HUES6 (cell line): ENCODE results near the gene CACNA1I.

Source experiments
- H3K27ac ChIP-seq: 2 replicates; pipeline ENCODE4 v1.7.0; 2013; ENCODE audit warnings: low read depth, mild to moderate bottlenecking, low read length, inconsistent platforms
- H3K27me3 ChIP-seq: 2 replicates; pipeline ENCODE4 v1.6.1; 2013; ENCODE audit warnings: low read length; ENCODE audit not compliant: control insufficient read depth, insufficient read depth
- H3K36me3 ChIP-seq: 2 replicates; pipeline ENCODE4 v1.6.1; 2013; ENCODE audit warnings: low read length; ENCODE audit not compliant: control insufficient read depth, insufficient read depth
- H3K4me1 ChIP-seq: 2 replicates; pipeline ENCODE4 v1.6.1; 2013; ENCODE audit warnings: low read length; ENCODE audit not compliant: control insufficient read depth, insufficient read depth
- H3K4me3 ChIP-seq: 2 replicates; pipeline ENCODE4 v1.5.1; 2013; ENCODE audit warnings: low read depth, low read length
- H3K9ac ChIP-seq: one replicate; pipeline ENCODE4 v1.6.1; 2013; ENCODE audit warnings: mild to moderate bottlenecking, low read length
- H3K9me3 ChIP-seq: 2 replicates; pipeline ENCODE4 v1.6.1; 2013; ENCODE audit warnings: low read depth, low read length; ENCODE audit not compliant: control insufficient read depth, insufficient read depth

The CACNA1I gene

GRCh38 chr22:39592081-39593065, 21.8 kb downstream of the CACNA1I start:
- Histone ChIP-seq H3K4me3 (no peak overlapping the region), H3K27ac (no peak overlapping the region), H3K9ac (peak overlapping the region; percentile 4)

GRCh38 chr22:39593066-39593930, 22.7 kb downstream of the CACNA1I start:
- H3K9ac ChIP-seq: no peak overlapping the region
- H3K9me3 ChIP-seq: no peaks in the 10 kb centered on the region
- H3K27ac ChIP-seq: no peak overlapping the region
- H3K36me3 ChIP-seq: no peaks in the 10 kb centered on the region
- peaks cover 16% of the 10 kb centered on the region; the same call in 1 of the 2 replicates for H3K4me1 ChIP-seq
- H3K27me3 ChIP-seq: peaks cover 18% of the 10 kb centered on the region
- H3K4me3 ChIP-seq: no peak overlapping the region

More at GRCh38 chr22:39592081-39593065, 21.8 kb downstream of the CACNA1I start:
- H3K4me1 ChIP-seq: peaks cover 12% of the 10 kb centered on the region; the same call in 1 of the 2 replicates
- H3K27me3 ChIP-seq: peaks cover 10% of the 10 kb centered on the region
- H3K36me3 ChIP-seq: no peaks in the 10 kb centered on the region
- no peaks in the 10 kb centered on the region for H3K9me3 ChIP-seq

GRCh38 chr22:39593931-39594285, 23.4 kb downstream of the CACNA1I start:
- H3K27me3 ChIP-seq: peaks cover 22% of the 10 kb centered on the region
- peaks cover 16% of the 10 kb centered on the region; the same call in 1 of the 2 replicates for H3K4me1 ChIP-seq
- H3K27ac ChIP-seq: no peak overlapping the region
- H3K4me3 ChIP-seq: no peak overlapping the region
- H3K9ac ChIP-seq: no peak overlapping the region
- H3K36me3 ChIP-seq: no peaks in the 10 kb centered on the region
- no peaks in the 10 kb centered on the region for H3K9me3 ChIP-seq

- Histone ChIP-seq H3K9me3 (no peaks in the 10 kb centered on the region), H3K4me3 (no peak overlapping the region), H3K36me3 (no peaks in the 10 kb centered on the region), H3K4me1 (peaks cover 16% of the 10 kb centered on the region; the same call in 1 of the 2 replicates), H3K27me3 (peaks cover 22% of the 10 kb centered on the region), H3K9ac (no peak overlapping the region), H3K27ac (no peak overlapping the region)
These were observed 23.9 kb downstream of the CACNA1I start for GRCh38 chr22:39594411-39594810.

- Histone ChIP-seq H3K27me3 (peaks cover 29% of the 10 kb centered on the region), H3K9me3 (no peaks in the 10 kb centered on the region), H3K9ac (no peak overlapping the region), H3K4me1 (peaks cover 16% of the 10 kb centered on the region; the same call in 1 of the 2 replicates), H3K4me3 (no peak overlapping the region), H3K27ac (no peak overlapping the region), H3K36me3 (no peaks in the 10 kb centered on the region)
These were observed 25.1 kb downstream of the CACNA1I start for GRCh38 chr22:39595622-39596172.

- no peak overlapping the region for H3K4me3 ChIP-seq
- peaks cover 16% of the 10 kb centered on the region; the same call in 1 of the 2 replicates for H3K4me1 ChIP-seq
- peaks cover 38% of the 10 kb centered on the region for H3K27me3 ChIP-seq
- no peak overlapping the region for H3K27ac ChIP-seq
- no peaks in the 10 kb centered on the region for H3K36me3 ChIP-seq
- H3K9ac ChIP-seq: no peak overlapping the region
- H3K9me3 ChIP-seq: no peaks in the 10 kb centered on the region
These were observed 26.0 kb downstream of the CACNA1I start for GRCh38 chr22:39596601-39597000.

GRCh38 chr22:39597236-39597869, 26.8 kb downstream of the CACNA1I start:
- Histone ChIP-seq H3K36me3 (no peaks in the 10 kb centered on the region), H3K4me3 (no peak overlapping the region), H3K4me1 (peaks cover 13% of the 10 kb centered on the region; the same call in 1 of the 2 replicates), H3K9ac (no peak overlapping the region), H3K27me3 (peaks cover 38% of the 10 kb centered on the region), H3K27ac (no peak overlapping the region), H3K9me3 (no peaks in the 10 kb centered on the region)

- Histone ChIP-seq H3K4me1 (0 out of 2 replicates have a peak, but pooled peaks cover 4% of the 10 kb centered on the region), H3K9ac (no peak overlapping the region), H3K4me3 (peak overlapping the region; percentile 56), H3K9me3 (peaks cover 5% of the 10 kb centered on the region), H3K36me3 (no peaks in the 10 kb centered on the region), H3K27ac (no peak overlapping the region), H3K27me3 (peaks cover 38% of the 10 kb centered on the region)
These were observed 27.7 kb downstream of the CACNA1I start for GRCh38 chr22:39598017-39598965.

- Histone ChIP-seq H3K27me3 (peaks cover 38% of the 10 kb centered on the region), H3K9me3 (peaks cover 7% of the 10 kb centered on the region), H3K4me1 (0 out of 2 replicates have a peak, but pooled peaks cover 4% of the 10 kb centered on the region), H3K36me3 (no peaks in the 10 kb centered on the region), H3K9ac (no peak overlapping the region), H3K4me3 (no peak overlapping the region), H3K27ac (no peak overlapping the region)
These were observed 30.1 kb downstream of the CACNA1I start for GRCh38 chr22:39600491-39601179.
